ENCODE measurements around the gene FSCN2.

- TF ChIP-seq CTCF (IDR thresholded peaks at IDR 0.05; ENCODE audit: low read length) (no peak), EZH2phosphoT487 (IDR thresholded peaks at IDR 0.05; ENCODE audit: low read length) (no peak)
Measured at GRCh38 chr17:81578038-81578441, 49.9 kb downstream of the FSCN2 start.

All from MM.1S (cell line).